Upper lobe of right lung (tissue), 1 donor: ENCODE measurements around the gene ROR2. TPM values are rescaled to one million over a fixed set of nuclear protein-coding genes. Genes with fewer than 3 reads are reported as not detected.

ENCODE experiments used
- ATAC-seq: fragments of 200-7000 bp; cut with Tn5 transposase; one replicate; pipeline ENCODE4 v1.9.1; 2020; ENCODE audit warnings: mild to moderate bottlenecking, moderate library complexity
- DNase-seq: peaks from one replicate; pipeline ENCODE4 v3.0.0-alpha.2; 2020
- H3K27ac ChIP-seq: fragments of 200-600 bp; one replicate; pipeline ENCODE4 v1.8.0; 2022
- H3K27me3 ChIP-seq: fragments of 200-600 bp; one replicate; pipeline ENCODE4 v1.8.0; 2022; ENCODE audit warnings: mild to moderate bottlenecking
- H3K36me3 ChIP-seq: fragments of 200-600 bp; one replicate; pipeline ENCODE4 v1.8.0; 2022
- H3K4me1 ChIP-seq: fragments of 200-600 bp; one replicate; pipeline ENCODE4 v1.8.0; 2022
- H3K4me3 ChIP-seq: fragments of 200-600 bp; one replicate; pipeline ENCODE4 v1.8.0; 2022; ENCODE audit warnings: mild to moderate bottlenecking
- H3K9me3 ChIP-seq: fragments of 200-600 bp; one replicate; pipeline ENCODE4 v1.8.0; 2022
- CTCF ChIP-seq: fragments of 200-600 bp; IDR thresholded peaks from one replicate; pipeline ENCODE4 v1.8.0; 2022; ENCODE audit warnings: antibody characterized with exemption
- intact Hi-C: fragments of 100-400 bp; cut with DNase I; formaldehyde crosslinking; loops from one replicate; pipeline ENCODE4 v1.11.0; 2022
- total RNA-seq: library from RNA; stranded (reverse); fragmentation: NEBNext Ultra II Directional; extraction: Animal tissue kit (Norgen Biotek cat#: 25700); gene quantifications from one replicate; pipeline ENCODE4 v1.2.1, GENCODE V29; 2021
- donor health status: DM: no; HTN: yes; CAD: no; lungs with severe emphysema.

The ROR2 gene
- total RNA-seq, 1 donor from 2014 or later: 5.5 TPM

- DNase-seq: no peak
- H3K27ac ChIP-seq: no peak overlapping the region
- H3K4me3 ChIP-seq: no peak overlapping the region
- no peaks in the 10 kb centered on the region for H3K4me1 ChIP-seq
- no peak for TF ChIP-seq CTCF
- H3K9me3 ChIP-seq: no peaks in the 10 kb centered on the region
- intact Hi-C loops: no loop called here
- no peaks in the 10 kb centered on the region for H3K36me3 ChIP-seq
- peaks cover 1% of the 10 kb centered on the region for H3K27me3 ChIP-seq
- ATAC-seq: no peak
Measured at GRCh38 chr9:91724609-91725505, 225.2 kb downstream of the ROR2 start.

GRCh38 chr9:91724068-91724440 is 226.0 kb downstream of the ROR2 start:
- no peaks in the 10 kb centered on the region for H3K9me3 ChIP-seq
- no peak overlapping the region for H3K4me3 ChIP-seq
- H3K27ac ChIP-seq: no peak overlapping the region
- DNase-seq (no peak), ATAC-seq (no peak)
- peaks cover 9% of the 10 kb centered on the region for H3K27me3 ChIP-seq
- H3K4me1 ChIP-seq: no peaks in the 10 kb centered on the region
- no peak for TF ChIP-seq CTCF
- intact Hi-C loops: no loop called here
- H3K36me3 ChIP-seq: no peaks in the 10 kb centered on the region

- ATAC-seq (no peak), DNase-seq (no peak)
- H3K4me1 ChIP-seq: no peaks in the 10 kb centered on the region
- H3K9me3 ChIP-seq: no peaks in the 10 kb centered on the region
- H3K27me3 ChIP-seq: peaks cover 11% of the 10 kb centered on the region
- H3K27ac ChIP-seq: no peak overlapping the region
- intact Hi-C loops: no loop called here
- no peaks in the 10 kb centered on the region for H3K36me3 ChIP-seq
- TF ChIP-seq CTCF: no peak
- no peak overlapping the region for H3K4me3 ChIP-seq
Measured at GRCh38 chr9:91723420-91724067, 226.5 kb downstream of the ROR2 start.

- TF ChIP-seq CTCF: no peak
- Histone ChIP-seq H3K36me3 (no peaks in the 10 kb centered on the region), H3K9me3 (no peaks in the 10 kb centered on the region), H3K27ac (no peak overlapping the region), H3K4me1 (no peaks in the 10 kb centered on the region), H3K4me3 (no peak overlapping the region), H3K27me3 (peaks cover 16% of the 10 kb centered on the region)
- no peak for ATAC-seq
- intact Hi-C loops: no loop called here
- no peak for DNase-seq
Measured at GRCh38 chr9:91720751-91721705, 229.0 kb downstream of the ROR2 start.

- DNase-seq: no peak
- intact Hi-C loops: no loop called here
Measured at GRCh38 chr9:91720313-91720712, 229.7 kb downstream of the ROR2 start.

More at GRCh38 chr9:91720313-91720712, 229.7 kb downstream of the ROR2 start:
- H3K9me3 ChIP-seq: no peaks in the 10 kb centered on the region
- H3K4me3 ChIP-seq: no peak overlapping the region
- TF ChIP-seq CTCF: no peak
- H3K27me3 ChIP-seq: peaks cover 17% of the 10 kb centered on the region
- H3K4me1 ChIP-seq: no peaks in the 10 kb centered on the region
- ATAC-seq: no peak
- no peak overlapping the region for H3K27ac ChIP-seq
- H3K36me3 ChIP-seq: no peaks in the 10 kb centered on the region
